Neural cell (in vitro differentiated cells): Measurements from ENCODE around the gene PCED1B. TPM values are rescaled to one million over a fixed set of nuclear protein-coding genes. Genes with fewer than 3 reads are reported as not detected.

ENCODE experiments used
- H2AFZ ChIP-seq: fragments of 200-600, 300-800 bp; sonication (generic), shearing (Covaris generic); 2 replicates; pipeline ENCODE4 v1.6.0; 2014; ENCODE audit warnings: low read depth, mild to moderate bottlenecking, antibody characterized with exemption, low read length, moderate library complexity
- H3F3A ChIP-seq: fragments of 200-600 bp; shearing (Covaris generic); 2 replicates; pipeline ENCODE4 v1.6.1; 2016; ENCODE audit warnings: mild to moderate bottlenecking, moderate library complexity, mixed read lengths, antibody characterized with exemption, low read length; ENCODE audit not compliant: insufficient read depth, poor library complexity, severe bottlenecking
- H3K27ac ChIP-seq: fragments of 200-600, 300-800 bp; sonication (generic), shearing (Covaris generic); 2 replicates; pipeline ENCODE4 v1.5.1; 2014; ENCODE audit warnings: mild to moderate bottlenecking, low read length, moderate library complexity
- H3K27me3 ChIP-seq: fragments of 300-800, 200-600 bp; sonication (generic), shearing (Covaris generic); 2 replicates; pipeline ENCODE4 v1.6.0; 2014; ENCODE audit warnings: mild to moderate bottlenecking, low read depth, low read length, moderate library complexity; ENCODE audit not compliant: insufficient read depth
- H3K36me3 ChIP-seq: fragments of 300-800, 200-600 bp; sonication (generic), shearing (Covaris generic); 2 replicates; pipeline ENCODE4 v1.5.1; 2014; ENCODE audit warnings: mild to moderate bottlenecking, antibody characterized with exemption, low read length, moderate library complexity; ENCODE audit not compliant: insufficient read depth
- H3K4me2 ChIP-seq: fragments of 300-800, 200-600 bp; sonication (generic), shearing (Covaris generic); 2 replicates; pipeline ENCODE4 v1.6.0; 2014; ENCODE audit warnings: mild to moderate bottlenecking, low read length
- H3K4me3 ChIP-seq: fragments of 300-800, 200-600 bp; sonication (generic), shearing (Covaris generic); 2 replicates; pipeline ENCODE4 v1.5.1; 2014; ENCODE audit warnings: mild to moderate bottlenecking, low read length, moderate library complexity
- H3K79me2 ChIP-seq: fragments of 200-600 bp; shearing (Covaris generic); replicated peaks from 2 replicates; pipeline ENCODE4 v1.6.0; 2014; ENCODE audit warnings: mild to moderate bottlenecking, low read length, moderate library complexity; ENCODE audit not compliant: insufficient read depth
- H3K9ac ChIP-seq: fragments of 300-800, 200-600 bp; sonication (generic), shearing (Covaris generic); 2 replicates; pipeline ENCODE4 v1.6.1; 2016; ENCODE audit warnings: mild to moderate bottlenecking, low read length, mixed read lengths
- H3K9me2 ChIP-seq: fragments of 200-600 bp; shearing (Covaris generic); 2 replicates; pipeline ENCODE4 v1.6.1; 2016; ENCODE audit warnings: mild to moderate bottlenecking, low read length, mixed read lengths; ENCODE audit not compliant: insufficient read depth
- H3K9me3 ChIP-seq: fragments of 200-600, 300-800 bp; sonication (generic), shearing (Covaris generic); 2 replicates; pipeline ENCODE4 v1.6.1; 2016; ENCODE audit warnings: mild to moderate bottlenecking, mixed run types, low read length, moderate library complexity, mixed read lengths
- H4K20me1 ChIP-seq: fragments of 200-600 bp; shearing (Covaris generic); 2 replicates; pipeline ENCODE4 v1.6.1; 2016; ENCODE audit warnings: mild to moderate bottlenecking, mixed run types; ENCODE audit not compliant: insufficient read depth
- EP300 ChIP-seq: fragments of 450-650 bp; conservative IDR thresholded peaks from 2 replicates; pipeline ENCODE4 v1.6.1; 2014; ENCODE audit warnings: antibody characterized with exemption, mild to moderate bottlenecking, moderate library complexity; ENCODE audit not compliant: poor library complexity, severe bottlenecking
- EZH2 ChIP-seq: fragments of 200-600, 300-800 bp; shearing (Covaris generic), sonication (generic); IDR thresholded peaks from 2 replicates; pipeline ENCODE4 v1.6.1; 2014; ENCODE audit warnings: antibody characterized with exemption, low read length, borderline replicate concordance, mild to moderate bottlenecking; ENCODE audit not compliant: insufficient read depth, poor library complexity, severe bottlenecking
- MXI1 ChIP-seq: fragments of 450-650 bp; conservative IDR thresholded peaks from 2 replicates; pipeline ENCODE4 v1.6.1; 2014; ENCODE audit warnings: antibody characterized with exemption, mild to moderate bottlenecking; ENCODE audit not compliant: poor library complexity, severe bottlenecking
- POLR2AphosphoS5 ChIP-seq: IDR thresholded peaks from 2 replicates; pipeline ENCODE4 v1.6.1; 2012
- RAD21 ChIP-seq: fragments of 450-650 bp; conservative IDR thresholded peaks from 2 replicates; pipeline ENCODE4 v1.6.1; 2014; ENCODE audit warnings: antibody characterized with exemption, mild to moderate bottlenecking, moderate library complexity
- SMC3 ChIP-seq: fragments of 450-650 bp; conservative IDR thresholded peaks from 2 replicates; pipeline ENCODE4 v1.6.1; 2014; ENCODE audit warnings: antibody characterized with exemption, mild to moderate bottlenecking, moderate library complexity; ENCODE audit not compliant: poor library complexity
- TAF1 ChIP-seq: IDR thresholded peaks from 2 replicates; pipeline ENCODE4 v1.6.1; 2012; ENCODE audit warnings: low read depth
- polyA plus RNA-seq: library from polyadenylated mRNA; depleted of rRNA; stranded (reverse); fragments of >200 nt; gene quantifications from 2 replicates; pipeline ENCODE4 v1.2.3, GENCODE V29; 2014
- TF ChIP-seq, protein P1 (sequence below): IDR thresholded peaks from 2 replicates; pipeline ENCODE4 v1.6.1; 2012; ENCODE audit warnings: borderline replicate concordance
- TF ChIP-seq, protein P2 (sequence below): fragments of 450-650 bp; IDR thresholded peaks from 2 replicates; pipeline ENCODE4 v1.5.1; 2014; ENCODE audit warnings: antibody characterized with exemption, mild to moderate bottlenecking, moderate library complexity; ENCODE audit not compliant: poor library complexity, severe bottlenecking

Gene PCED1B
- polyA plus RNA-seq, 1 donor from 2014 or later: not detected

DNA sequence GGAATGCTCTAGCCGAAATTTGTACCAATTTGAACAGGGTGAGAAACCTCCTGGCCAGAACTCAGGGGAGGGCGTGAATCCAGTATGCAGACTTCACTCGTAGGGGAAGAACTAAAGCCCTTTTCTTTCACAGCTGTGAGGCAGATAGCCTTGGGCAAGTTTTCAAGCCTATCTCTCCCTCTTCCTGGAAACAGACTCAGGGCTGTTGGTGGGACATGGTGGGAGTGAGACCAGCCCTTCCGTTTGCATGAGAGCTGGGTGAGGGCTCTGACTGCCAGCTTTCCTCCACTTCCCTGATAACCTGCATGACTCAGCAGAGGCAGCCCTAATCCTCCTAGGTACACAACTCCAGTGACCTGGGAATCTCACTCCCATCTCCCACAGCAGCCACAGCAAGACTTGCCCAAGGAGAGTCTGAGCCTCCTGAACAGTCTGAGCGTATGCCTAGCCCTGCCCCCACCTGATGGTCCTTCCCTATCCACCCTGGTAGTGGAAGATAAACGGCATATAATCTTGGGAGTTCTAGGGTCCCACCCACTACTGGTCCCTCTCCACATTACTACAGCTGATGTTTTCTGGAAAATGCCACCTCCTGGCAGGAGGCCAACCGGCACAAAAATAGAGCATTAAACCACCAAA, 170.4 kb downstream of the PCED1B start:
- Histone ChIP-seq H3K4me3 (no peak overlapping the region), H2AFZ (no peak overlapping the region), H3K4me2 (no peak overlapping the region), H3F3A (no peaks in the 10 kb centered on the region), H3K27me3 (no peaks in the 10 kb centered on the region), H3K9ac (no peak overlapping the region), H4K20me1 (no peaks in the 10 kb centered on the region), H3K79me2 (no peaks in the 10 kb centered on the region), H3K9me2 (no peaks in the 10 kb centered on the region), H3K27ac (no peak overlapping the region), H3K9me3 (no peaks in the 10 kb centered on the region), H3K36me3 (no peaks in the 10 kb centered on the region)
- no peak for TF ChIP-seq RAD21
- no peak for TF ChIP-seq EZH2
- TF ChIP-seq POLR2AphosphoS5: no peak
- no peak for TF ChIP-seq EP300
- TF ChIP-seq, protein P1, sequence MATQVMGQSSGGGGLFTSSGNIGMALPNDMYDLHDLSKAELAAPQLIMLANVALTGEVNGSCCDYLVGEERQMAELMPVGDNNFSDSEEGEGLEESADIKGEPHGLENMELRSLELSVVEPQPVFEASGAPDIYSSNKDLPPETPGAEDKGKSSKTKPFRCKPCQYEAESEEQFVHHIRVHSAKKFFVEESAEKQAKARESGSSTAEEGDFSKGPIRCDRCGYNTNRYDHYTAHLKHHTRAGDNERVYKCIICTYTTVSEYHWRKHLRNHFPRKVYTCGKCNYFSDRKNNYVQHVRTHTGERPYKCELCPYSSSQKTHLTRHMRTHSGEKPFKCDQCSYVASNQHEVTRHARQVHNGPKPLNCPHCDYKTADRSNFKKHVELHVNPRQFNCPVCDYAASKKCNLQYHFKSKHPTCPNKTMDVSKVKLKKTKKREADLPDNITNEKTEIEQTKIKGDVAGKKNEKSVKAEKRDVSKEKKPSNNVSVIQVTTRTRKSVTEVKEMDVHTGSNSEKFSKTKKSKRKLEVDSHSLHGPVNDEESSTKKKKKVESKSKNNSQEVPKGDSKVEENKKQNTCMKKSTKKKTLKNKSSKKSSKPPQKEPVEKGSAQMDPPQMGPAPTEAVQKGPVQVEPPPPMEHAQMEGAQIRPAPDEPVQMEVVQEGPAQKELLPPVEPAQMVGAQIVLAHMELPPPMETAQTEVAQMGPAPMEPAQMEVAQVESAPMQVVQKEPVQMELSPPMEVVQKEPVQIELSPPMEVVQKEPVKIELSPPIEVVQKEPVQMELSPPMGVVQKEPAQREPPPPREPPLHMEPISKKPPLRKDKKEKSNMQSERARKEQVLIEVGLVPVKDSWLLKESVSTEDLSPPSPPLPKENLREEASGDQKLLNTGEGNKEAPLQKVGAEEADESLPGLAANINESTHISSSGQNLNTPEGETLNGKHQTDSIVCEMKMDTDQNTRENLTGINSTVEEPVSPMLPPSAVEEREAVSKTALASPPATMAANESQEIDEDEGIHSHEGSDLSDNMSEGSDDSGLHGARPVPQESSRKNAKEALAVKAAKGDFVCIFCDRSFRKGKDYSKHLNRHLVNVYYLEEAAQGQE: no peak
- TF ChIP-seq, protein P2, sequence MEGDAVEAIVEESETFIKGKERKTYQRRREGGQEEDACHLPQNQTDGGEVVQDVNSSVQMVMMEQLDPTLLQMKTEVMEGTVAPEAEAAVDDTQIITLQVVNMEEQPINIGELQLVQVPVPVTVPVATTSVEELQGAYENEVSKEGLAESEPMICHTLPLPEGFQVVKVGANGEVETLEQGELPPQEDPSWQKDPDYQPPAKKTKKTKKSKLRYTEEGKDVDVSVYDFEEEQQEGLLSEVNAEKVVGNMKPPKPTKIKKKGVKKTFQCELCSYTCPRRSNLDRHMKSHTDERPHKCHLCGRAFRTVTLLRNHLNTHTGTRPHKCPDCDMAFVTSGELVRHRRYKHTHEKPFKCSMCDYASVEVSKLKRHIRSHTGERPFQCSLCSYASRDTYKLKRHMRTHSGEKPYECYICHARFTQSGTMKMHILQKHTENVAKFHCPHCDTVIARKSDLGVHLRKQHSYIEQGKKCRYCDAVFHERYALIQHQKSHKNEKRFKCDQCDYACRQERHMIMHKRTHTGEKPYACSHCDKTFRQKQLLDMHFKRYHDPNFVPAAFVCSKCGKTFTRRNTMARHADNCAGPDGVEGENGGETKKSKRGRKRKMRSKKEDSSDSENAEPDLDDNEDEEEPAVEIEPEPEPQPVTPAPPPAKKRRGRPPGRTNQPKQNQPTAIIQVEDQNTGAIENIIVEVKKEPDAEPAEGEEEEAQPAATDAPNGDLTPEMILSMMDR: no peak
- TF ChIP-seq SMC3: no peak
- TF ChIP-seq TAF1: no peak
- no peak for TF ChIP-seq MXI1

DNA sequence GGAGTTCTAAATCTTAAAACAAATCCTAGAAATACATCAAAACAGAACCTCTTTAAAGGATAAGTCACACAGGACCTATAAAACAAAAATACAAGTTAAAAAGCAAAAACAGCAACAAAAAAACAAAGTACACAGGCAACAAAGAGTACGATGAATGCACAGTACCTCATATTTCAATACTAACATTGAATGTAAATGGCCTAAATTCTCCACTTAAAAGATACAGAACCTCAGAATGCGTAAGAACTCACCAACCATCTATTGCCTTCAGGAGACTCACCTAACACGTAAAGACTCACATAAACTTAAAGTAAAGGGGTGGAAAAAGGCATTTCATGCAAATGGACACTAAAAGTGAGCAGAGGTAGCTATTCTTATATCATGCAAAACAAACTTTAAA, 172.5 kb downstream of the PCED1B start:
- Histone ChIP-seq H4K20me1 (no peaks in the 10 kb centered on the region), H3K4me3 (no peak overlapping the region), H2AFZ (no peak overlapping the region), H3K27me3 (no peaks in the 10 kb centered on the region), H3K9ac (no peak overlapping the region), H3K9me3 (no peaks in the 10 kb centered on the region), H3K4me2 (no peak overlapping the region), H3K36me3 (no peaks in the 10 kb centered on the region), H3K9me2 (no peaks in the 10 kb centered on the region), H3K27ac (no peak overlapping the region), H3K79me2 (no peaks in the 10 kb centered on the region), H3F3A (no peaks in the 10 kb centered on the region)
- TF ChIP-seq POLR2AphosphoS5: no peak
- no peak for TF ChIP-seq TAF1
- no peak for TF ChIP-seq SMC3
- no peak for TF ChIP-seq RAD21
- no peak for TF ChIP-seq EP300
- TF ChIP-seq, protein P1: no peak
- TF ChIP-seq MXI1: no peak
- TF ChIP-seq, protein P2: no peak
- no peak for TF ChIP-seq EZH2
